ENCODE results near the gene CNKSR3. TPM values are rescaled to one million over a fixed set of nuclear protein-coding genes. Genes with fewer than 3 reads are reported as not detected.

The CNKSR3 gene
- total and polyA plus RNA-seq, 2 of the 8 experiments (the other 6 are each of a cell fraction or from before 2014, with no cell fraction given), result 1.2 to 6.2 TPM

DNA sequence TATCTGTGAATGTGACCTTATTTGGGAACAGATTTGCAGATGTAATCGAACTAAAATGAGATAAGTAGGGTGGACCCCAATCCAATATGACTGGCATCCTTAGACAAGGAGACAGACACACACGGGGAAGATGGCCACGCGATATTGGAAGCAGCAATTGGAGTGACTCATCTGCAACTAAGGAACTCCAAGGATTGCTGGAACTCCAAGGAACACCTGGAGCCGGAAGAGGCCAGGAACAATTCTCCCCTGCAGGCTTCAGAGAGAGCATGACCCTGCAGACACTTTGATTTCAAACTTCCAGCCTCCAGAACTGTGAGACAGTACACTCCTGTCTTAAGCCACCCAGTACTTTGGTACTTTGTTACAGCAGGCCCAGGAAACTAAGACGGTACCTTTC, 19.5 kb upstream of the CNKSR3 start:
- 90% methylated on average over 6 of the region's 6 CpGs; no CpG with 5 or more reads in 1 of the 2 experiments for WGBS, 2 experiments (ENCODE audit: extremely low coverage in 1 of 2, insufficient coverage in 1 of 2, insufficient read length in 1 of 2, insufficient replicate concordance in 2 of 2, low coverage in 1 of 2, low lambda C conversion rate in 2 of 2, missing lambda C conversion rate in 1 of 2)
- H3K23me2 ChIP-seq (ENCODE audit: low read depth, low read length), result no peaks in the 10 kb centered on the region
- no peak overlapping the region for H4K5ac ChIP-seq (ENCODE audit: insufficient read length, low read depth, low read length)
- FAIRE-seq (no peak), DNase-seq (ENCODE audit: low read depth in 1 of 2, low spot score in 2 of 2) (no peak)
- H3K4me2 ChIP-seq (ENCODE audit: insufficient read depth in 1 of 2, low read depth in 2 of 2, low read length in 2 of 2), result no peak overlapping the region
- H2BK120ac ChIP-seq (replicated peaks; ENCODE audit: low read depth, low read length), result no peak overlapping the region
- H2BK15ac ChIP-seq (ENCODE audit: low read length), result no peak overlapping the region
- H4K20me1 ChIP-seq (replicated peaks in 1 of 2; ENCODE audit: control insufficient read depth in 1 of 2, insufficient read depth in 2 of 2, low read length in 2 of 2), result no peaks in the 10 kb centered on the region
- H2BK12ac ChIP-seq (ENCODE audit: low read depth, low read length), result no peak overlapping the region
- POLR2A ChIA-PET (ENCODE audit: partially characterized antibody), result interaction anchor here (0.8 kb wide), 1 partner anchor 20 kb away, joined by 3 read pairs; the partner anchor contains the start of gene CNKSR3
- no peak overlapping the region for H3K23ac ChIP-seq (ENCODE audit: insufficient read length)
- H3K9ac ChIP-seq (replicated peaks in 1 of 4; ENCODE audit: extremely low read depth in 1 of 4, low read depth in 3 of 4, low read length in 3 of 4), result no peak overlapping the region
- no peak overlapping the region for H4K91ac ChIP-seq (replicated peaks; ENCODE audit: insufficient read length, low read length)
- no peak overlapping the region for H3K4ac ChIP-seq (replicated peaks; ENCODE audit: insufficient read length, low read depth, low read length)
- H3K79me1 ChIP-seq (ENCODE audit: low read depth, low read length), result no peaks in the 10 kb centered on the region
- no peak overlapping the region for H2AK5ac ChIP-seq (ENCODE audit: low read depth, low read length)
- H3K9me3 ChIP-seq (ENCODE audit: insufficient read depth in 2 of 2, low read depth in 1 of 2, low read length in 1 of 2), result no peaks in the 10 kb centered on the region
- no peak overlapping the region for H2BK20ac ChIP-seq (ENCODE audit: low read length)
- no peak overlapping the region for H3K56ac ChIP-seq (replicated peaks; ENCODE audit: insufficient read length, low read depth, low read length)
- no peak overlapping the region for H4K8ac ChIP-seq (ENCODE audit: extremely low read depth, insufficient read depth, low read length)
- no peak overlapping the region for H3K4me3 ChIP-seq (ENCODE audit: extremely low read depth in 1 of 4, insufficient read depth in 2 of 4, low read depth in 3 of 4, low read length in 4 of 4)
- no peaks in the 10 kb centered on the region for H3K79me2 ChIP-seq (ENCODE audit: control insufficient read depth in 1 of 2, insufficient read depth in 2 of 2, low read length in 2 of 2)
- no peak overlapping the region for H2AFZ ChIP-seq (ENCODE audit: low read length)
- H3K36me3 ChIP-seq (ENCODE audit: control insufficient read depth in 2 of 4, insufficient read depth in 4 of 4, low read length in 3 of 4), result no peaks in the 10 kb centered on the region
- no peak overlapping the region for H3K14ac ChIP-seq (ENCODE audit: insufficient read length)
- no peaks in the 10 kb centered on the region for H3K27me3 ChIP-seq (replicated peaks in 1 of 4; ENCODE audit: control insufficient read depth in 3 of 4, extremely low read depth in 1 of 4, insufficient read depth in 3 of 4, low read length in 3 of 4)
- H3K18ac ChIP-seq (ENCODE audit: extremely low read depth, low read length), result no peak overlapping the region
- H3K27ac ChIP-seq (ENCODE audit: low read depth, low read length), result no peak overlapping the region
- CTCF ChIA-PET (ENCODE audit: partially characterized antibody), result no interaction called here
- H3K4me1 ChIP-seq (replicated peaks in 1 of 4; ENCODE audit: control insufficient read depth in 3 of 4, insufficient read depth in 4 of 4, low read length in 3 of 4), result no peaks in the 10 kb centered on the region
- H2BK5ac ChIP-seq (ENCODE audit: low read depth, low read length), result no peak overlapping the region
- TF ChIP-seq YY1 (IDR thresholded peaks at IDR 0.05; ENCODE audit: low read depth, low read length), result no peak
- no peak for TF ChIP-seq CBX8 (IDR thresholded peaks at IDR 0.05; ENCODE audit: borderline replicate concordance, low read depth, low read length)
- TF ChIP-seq NRF1 (IDR thresholded peaks at IDR 0.05; ENCODE audit: low read depth, low read length), result no peak
- TF ChIP-seq HDAC2 (IDR thresholded peaks at IDR 0.05; ENCODE audit: borderline replicate concordance in 1 of 2, low read depth in 2 of 2, low read length in 2 of 2), result no peak
- TF ChIP-seq SIX5 (IDR thresholded peaks at IDR 0.05; ENCODE audit: low read depth, low read length), result no peak
- no peak for TF ChIP-seq POLR2AphosphoS5 (IDR thresholded peaks at IDR 0.05; ENCODE audit: low read depth, low read length)
- no peak for TF ChIP-seq RBBP5 (IDR thresholded peaks at IDR 0.05; ENCODE audit: borderline replicate concordance, low read depth, low read length)
- TF ChIP-seq TCF12 (IDR thresholded peaks at IDR 0.05; ENCODE audit: low read depth, low read length), result no peak
- TF ChIP-seq KDM4A (IDR thresholded peaks at IDR 0.05; ENCODE audit: low read depth, low read length, severe bottlenecking), result no peak
- TF ChIP-seq TEAD4 (IDR thresholded peaks at IDR 0.05; ENCODE audit: low read depth, low read length), result no peak
- TF ChIP-seq ATF3 (IDR thresholded peaks at IDR 0.05; ENCODE audit: insufficient read depth, low read depth, low read length), result no peak
- TF ChIP-seq BRCA1 (IDR thresholded peaks at IDR 0.05; ENCODE audit: low read depth, low read length), result no peak
- TF ChIP-seq TAF1 (IDR thresholded peaks at IDR 0.05; ENCODE audit: low read depth, low read length), result no peak
- TF ChIP-seq USF2 (IDR thresholded peaks at IDR 0.05; ENCODE audit: low read length), result no peak
